Adrenal gland (tissue), 5 donors: ENCODE data around the gene MARK1.

ENCODE experiments used
- CTCF ChIP-seq, 6 experiments: fragments of 450-650 bp in 4 of 6; fragments of 200-600 bp in 2 of 6; sonication (generic) in 1 of 6; IDR thresholded peaks; 1 replicate in 5 of 6; 2 replicates in 1 of 6; pipeline versions ENCODE4 v1.5.1 to v1.8.0; 2016 to 2021; ENCODE audit warnings: antibody characterized with exemption in 6 of 6, mild to moderate bottlenecking in 2 of 6, moderate library complexity in 1 of 6
- POLR2A ChIP-seq, 2 donors: fragments of 450-650 bp; IDR thresholded peaks; one replicate each; pipeline ENCODE4 v1.6.1; 2017; ENCODE audit warnings: antibody characterized with exemption in 2 of 2, mild to moderate bottlenecking in 2 of 2, moderate library complexity in 1 of 2
- donor health status: DM: no; HTN: no; CAD: no.

GRCh38 chr1:220708244-220708643, 180.3 kb downstream of the MARK1 start:
- TF ChIP-seq CTCF (IDR thresholded peaks at IDR 0.05) (no peak), POLR2A (IDR thresholded peaks at IDR 0.05) (no peak)
